Right kidney (tissue), 1 donor: ENCODE measurements around the gene ZBTB7B.

Experiments used
- DNase-seq: peaks from one replicate; pipeline ENCODE4 v3.0.0-alpha.2; 2016

Gene ZBTB7B

DNA sequence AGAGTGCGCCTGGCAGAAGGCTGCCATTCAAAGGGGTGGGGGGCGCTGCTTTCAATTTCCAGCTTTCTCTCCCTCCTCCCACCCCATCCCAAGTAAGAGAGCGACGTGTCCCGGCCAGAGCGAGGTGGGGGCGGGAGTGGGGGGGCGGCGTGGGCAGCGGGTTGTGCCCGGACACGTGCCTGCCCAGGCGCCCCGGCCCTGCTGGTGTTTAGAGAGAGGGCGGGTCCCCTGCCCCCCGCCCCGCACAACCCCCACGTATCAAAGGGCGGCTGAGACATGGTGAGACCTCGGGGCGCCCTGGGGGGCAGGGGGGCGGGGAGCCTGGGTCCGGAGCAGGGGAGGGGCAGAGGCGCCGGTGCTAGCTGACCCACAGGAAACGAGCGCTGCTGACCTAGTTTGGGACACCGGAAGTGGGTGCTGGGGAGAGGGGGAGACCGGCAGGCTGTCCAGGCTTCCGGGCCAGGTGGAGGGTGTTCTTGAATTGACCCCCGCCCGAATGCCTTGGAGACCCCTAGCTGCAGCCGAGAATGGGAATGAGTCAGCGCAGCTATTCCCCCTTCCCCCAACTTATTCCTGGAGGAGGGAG, 1.3 kb downstream of the ZBTB7B start:
- peak; percentile 40 for DNase-seq

DNA sequence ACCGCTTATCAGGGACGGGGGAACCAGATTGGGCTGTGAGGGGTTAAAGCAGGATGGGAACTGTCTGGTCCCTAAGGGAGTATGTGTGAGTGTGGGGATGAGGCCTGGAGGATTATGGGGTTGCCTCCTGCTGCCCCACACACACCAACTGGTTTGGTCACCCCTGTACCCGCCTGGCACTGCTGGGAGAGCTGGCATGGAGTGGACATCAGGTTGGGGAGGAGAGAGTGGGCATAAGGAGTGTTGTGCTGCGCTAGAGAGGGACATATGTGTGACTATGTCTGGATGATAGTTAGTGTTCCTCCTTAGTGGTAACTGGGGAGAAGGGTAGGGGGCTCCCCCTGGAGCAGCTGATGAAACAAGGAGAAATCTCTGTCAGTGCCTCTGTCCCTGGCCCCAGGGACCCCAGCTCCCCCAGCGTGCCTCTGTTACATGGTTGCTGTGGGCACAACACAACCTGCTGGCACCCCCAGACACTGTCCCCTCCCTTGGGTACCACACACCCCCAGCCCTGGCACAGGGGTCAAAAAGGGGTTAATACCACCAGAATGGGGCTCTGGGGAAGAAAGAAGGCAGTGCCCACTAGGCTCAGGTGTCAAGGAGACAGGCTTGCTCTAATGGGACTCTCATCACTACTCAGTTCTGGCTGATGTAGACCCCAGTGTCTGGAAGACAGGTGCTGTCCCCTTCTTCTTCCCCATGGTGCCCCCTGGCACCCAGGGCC, 1.9 kb downstream of the ZBTB7B start:
- no peak for DNase-seq

DNA sequence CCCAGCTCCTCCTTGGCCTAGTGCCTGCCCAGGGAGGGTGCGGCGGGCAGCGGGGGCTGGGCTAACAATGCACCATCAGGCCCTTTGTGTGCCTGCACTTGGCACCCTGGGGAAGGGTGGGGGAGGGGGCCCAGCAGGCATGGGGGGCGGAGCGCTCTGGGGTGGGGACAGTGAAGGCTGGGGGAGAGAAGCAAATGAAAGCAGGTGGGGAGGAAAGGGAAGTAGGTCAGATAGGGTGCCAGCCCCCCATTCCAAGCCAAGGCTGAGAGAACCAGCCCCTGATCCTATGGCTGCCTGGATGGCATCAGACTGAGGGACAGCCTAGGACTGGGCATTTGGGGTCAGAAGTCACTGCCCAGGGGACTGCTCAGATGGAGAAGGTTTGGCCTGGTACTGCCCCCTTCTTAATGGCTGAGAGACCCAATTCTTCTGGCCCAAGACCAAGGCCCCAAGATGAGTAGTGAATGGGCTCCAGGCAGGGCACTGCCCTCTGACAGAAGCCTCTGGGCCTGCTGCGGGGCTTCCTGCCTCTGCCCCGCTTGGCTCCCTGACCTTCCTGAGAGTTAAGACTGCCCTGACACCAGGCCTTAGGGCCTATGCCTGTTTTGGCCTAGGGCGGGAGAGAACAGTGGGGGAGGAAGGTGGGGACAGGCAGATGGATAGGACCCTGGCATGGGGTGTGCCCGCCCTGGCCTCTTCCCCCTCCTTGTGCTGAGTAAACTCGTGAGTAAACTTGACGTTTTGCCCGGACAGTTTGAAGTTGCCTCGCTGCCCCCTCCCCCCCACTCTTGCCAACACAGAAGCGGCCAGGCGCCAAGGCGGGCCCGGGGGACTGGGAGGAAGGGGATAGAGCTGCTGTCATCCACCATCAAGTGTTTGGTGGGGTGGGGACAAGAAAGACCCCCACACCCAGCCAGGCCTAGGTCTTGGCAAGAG, 2.7 kb downstream of the ZBTB7B start:
- DNase-seq: no peak

DNA sequence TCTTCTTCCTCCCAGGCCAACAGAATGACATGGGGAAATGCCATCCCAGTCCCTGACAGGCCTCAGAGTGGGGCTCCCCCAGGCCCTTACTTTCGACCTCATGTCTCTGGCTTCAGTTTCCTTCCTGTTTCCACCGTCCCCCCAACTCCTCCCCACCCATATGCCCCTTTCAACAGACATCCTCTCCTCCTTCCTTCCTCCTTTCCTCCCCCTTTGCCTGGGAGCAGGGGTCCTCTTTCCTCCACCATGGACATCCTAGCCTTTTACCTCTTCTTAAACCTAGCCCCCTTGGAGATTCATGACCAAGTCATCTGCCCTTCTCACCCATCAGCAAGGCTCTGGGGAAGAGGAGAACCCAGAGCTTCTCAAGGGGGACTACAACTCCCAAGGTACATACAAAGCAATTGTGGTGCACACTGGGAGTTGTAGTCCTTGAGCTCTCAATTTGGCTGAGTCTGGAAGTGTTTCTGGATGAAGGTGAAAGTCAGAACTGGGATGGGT, 4.0 kb downstream of the ZBTB7B start:
- no peak for DNase-seq

GRCh38 chr1:155007251-155007828, 4.7 kb downstream of the ZBTB7B start:
- DNase-seq: no peak

GRCh38 chr1:155008015-155008941, 5.7 kb downstream of the ZBTB7B start:
- DNase-seq: no peak

GRCh38 chr1:155009221-155009711, 6.7 kb downstream of the ZBTB7B start:
- no peak for DNase-seq

DNA sequence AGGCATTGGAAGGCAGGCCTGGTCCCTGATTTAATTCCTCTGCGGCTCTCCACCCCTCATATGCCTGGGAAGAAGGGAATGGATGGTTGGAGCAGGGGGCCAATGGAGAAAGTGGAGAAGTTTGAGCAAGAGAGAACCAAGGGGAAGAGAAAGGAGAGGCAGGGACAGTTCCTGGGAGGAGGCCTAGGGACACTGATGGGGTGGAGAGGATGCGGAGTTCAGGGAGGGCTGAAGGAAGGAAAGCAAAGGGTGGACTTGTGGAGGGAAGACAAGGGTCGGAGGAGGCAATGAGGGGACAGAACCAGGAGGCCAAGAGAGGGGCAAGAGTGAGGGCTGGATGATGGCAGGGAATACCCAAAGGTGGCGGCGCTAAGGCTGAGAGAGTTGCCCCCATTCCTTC, 7.1 kb downstream of the ZBTB7B start:
- no peak for DNase-seq

DNA sequence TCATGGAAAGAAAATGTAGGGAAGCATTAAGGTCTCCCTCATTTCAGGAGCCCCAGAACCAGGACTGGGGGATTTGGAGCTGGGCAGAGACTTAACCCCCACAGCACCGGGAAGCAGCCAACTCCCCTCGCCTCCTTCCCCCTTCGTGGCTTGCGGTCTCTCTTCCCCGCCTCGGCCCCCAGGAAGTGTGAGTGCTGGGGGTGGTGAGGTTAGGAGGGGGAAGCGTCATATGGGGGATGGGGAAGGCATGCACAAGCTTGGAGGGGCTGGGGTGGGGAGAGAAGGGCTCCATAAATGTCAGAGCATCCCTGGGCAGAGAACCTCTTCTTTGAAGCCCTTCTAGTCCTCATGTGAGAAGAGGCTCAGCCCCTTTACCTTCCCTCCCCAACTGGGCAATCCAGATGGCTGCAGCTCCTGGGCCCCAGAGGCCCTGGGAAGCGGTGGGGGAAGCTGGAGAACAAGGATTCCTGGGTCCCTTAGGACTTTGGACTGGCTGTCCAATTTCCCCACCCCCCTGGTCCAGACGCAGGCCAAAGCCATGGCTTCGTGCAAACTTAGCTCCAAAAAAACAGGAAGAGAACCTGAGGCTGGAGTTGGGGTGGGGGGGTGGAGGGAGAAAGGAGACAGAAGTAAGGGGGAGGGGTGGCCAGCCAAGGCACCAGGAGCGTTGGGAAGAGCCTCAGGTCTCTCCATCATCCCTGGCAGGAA, 7.8 kb downstream of the ZBTB7B start:
- no peak for DNase-seq

DNA sequence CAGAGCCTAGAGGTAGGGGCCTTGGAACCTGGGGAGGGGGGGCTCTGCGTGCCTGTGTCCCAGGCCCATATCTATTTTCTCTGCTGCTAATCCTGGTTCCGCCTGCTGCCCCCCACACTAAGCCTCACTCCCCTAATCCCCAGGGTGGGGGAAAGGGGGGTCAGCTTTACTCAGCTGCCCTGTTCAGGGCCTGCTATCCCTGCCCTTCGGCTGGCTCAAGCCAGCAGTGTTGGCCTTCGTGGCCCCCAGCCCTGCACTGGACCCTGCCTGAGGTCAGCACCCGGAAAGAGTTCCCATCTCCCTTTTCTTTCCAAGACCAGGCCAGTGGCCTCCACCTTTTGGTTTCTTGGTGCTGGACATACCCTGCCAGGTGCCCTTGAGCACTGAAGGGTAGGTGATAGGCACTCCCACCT, 8.4 kb downstream of the ZBTB7B start:
- DNase-seq: no peak

DNA sequence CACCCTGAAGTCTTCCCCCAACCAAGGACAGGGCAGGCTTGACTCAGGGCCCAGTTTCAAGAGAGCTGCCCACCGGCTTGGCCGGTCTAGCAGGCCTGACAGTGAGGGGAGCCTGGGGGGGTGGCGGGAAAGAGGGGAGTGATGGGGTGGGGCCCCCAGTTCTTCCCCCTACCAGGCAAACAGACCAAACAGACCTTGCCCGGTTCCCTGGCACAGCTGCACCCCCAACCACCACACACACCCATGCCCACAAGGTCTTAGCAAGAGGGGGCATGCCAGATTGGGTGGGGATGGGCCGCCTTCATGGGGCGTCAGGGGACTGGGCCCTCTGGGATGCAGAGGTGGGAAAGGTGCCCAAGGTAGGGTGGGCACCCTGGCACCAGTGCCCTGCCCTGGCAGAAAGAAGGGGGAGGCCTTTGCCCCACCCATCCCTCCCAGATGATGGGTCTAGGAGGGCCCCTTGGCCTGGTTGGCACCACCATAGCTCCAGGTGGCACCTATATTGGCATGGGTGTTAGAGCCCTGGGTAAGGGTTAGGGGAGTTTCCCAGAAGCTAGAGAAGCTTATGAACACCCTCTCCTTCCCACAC, 8.9 kb downstream of the ZBTB7B start:
- DNase-seq: no peak

DNA sequence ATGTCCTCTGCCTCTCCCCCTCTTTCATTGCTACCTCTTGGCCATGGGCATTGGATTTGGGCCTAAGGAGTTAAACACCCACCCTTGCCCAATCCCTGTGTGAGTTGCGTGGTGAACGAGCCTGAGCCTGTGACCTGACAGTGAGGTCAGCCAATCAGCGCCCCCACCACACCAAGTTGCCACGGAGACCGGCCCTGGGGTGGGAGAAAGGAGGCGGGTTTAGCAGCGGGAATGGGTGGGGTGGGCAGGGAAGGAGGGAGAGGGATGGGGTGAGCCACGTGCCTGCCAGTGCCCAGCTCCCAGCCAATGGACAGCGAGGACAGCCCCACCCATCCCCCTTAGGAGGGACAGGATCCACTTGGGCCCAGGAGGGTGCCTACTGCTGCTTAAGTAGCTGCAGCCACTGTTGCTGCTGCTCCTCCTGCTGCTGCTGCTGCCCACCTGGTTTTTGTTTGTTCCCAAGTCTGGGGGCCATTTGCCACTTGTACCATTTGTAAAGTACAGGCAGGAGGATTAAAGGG, 9.5 kb downstream of the ZBTB7B start:
- DNase-seq: no peak

DNA sequence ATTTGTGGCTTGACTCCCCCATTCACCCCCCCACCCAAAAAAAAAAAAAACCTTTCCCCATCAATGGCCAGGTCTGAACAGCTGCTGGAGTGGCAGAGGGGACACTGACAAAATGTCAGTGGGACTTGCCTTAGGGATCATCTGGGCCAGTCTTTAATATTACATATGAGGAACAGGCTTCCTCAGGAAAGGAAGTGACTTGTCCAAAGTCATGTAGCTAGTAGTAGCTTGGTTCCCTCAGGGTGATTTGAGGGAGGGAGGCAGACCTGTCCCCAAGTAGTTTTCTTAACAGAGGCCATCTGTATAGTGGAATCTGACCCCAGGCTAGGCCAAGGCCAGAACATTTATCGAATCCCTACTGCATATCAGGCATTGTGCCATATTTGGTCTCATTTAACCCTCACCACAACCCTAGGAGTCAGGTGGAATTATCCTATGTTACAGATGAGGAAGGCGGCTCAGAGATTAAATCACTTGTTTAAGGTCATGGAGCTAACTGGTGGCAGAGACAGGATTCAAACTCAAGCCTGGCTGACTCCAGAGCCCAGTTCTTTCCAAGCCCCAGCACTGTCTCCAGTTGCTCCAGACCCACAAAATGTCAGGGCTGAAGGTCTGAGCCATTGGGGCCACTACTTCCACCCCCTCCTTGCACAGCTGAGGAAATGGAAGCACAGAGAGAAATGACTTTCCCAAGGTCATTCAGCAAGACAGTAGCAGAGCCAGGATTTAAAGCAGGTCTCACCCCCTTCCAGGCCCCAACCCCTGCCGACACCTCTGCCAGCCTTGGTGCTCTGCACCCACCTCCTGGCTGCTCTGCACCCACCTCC, 10.4 kb downstream of the ZBTB7B start:
- DNase-seq: no peak

DNA sequence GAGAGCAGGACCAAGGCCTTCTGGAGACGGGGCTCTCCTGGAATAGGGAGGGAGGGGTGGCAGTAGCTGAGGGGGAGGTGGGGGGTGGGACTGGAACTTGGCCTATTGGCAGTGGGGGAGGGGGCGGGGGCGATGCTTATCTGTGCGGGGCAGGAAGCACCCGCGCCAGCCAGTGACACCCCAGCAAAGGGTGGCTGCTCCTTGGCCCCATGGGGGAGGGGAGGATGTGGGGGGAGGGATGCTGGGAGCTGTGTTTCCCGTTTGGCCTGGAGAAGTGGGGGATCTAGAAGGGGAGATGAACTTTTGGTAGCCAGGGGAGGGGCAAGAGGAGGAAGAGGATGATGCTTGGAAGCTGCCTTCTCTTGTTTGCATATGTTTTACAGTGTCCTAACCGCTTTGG, 11.0 kb downstream of the ZBTB7B start:
- no peak for DNase-seq

- DNase-seq: no peak
Measured at GRCh38 chr1:155014709-155015508, 12.3 kb downstream of the ZBTB7B start.

DNA sequence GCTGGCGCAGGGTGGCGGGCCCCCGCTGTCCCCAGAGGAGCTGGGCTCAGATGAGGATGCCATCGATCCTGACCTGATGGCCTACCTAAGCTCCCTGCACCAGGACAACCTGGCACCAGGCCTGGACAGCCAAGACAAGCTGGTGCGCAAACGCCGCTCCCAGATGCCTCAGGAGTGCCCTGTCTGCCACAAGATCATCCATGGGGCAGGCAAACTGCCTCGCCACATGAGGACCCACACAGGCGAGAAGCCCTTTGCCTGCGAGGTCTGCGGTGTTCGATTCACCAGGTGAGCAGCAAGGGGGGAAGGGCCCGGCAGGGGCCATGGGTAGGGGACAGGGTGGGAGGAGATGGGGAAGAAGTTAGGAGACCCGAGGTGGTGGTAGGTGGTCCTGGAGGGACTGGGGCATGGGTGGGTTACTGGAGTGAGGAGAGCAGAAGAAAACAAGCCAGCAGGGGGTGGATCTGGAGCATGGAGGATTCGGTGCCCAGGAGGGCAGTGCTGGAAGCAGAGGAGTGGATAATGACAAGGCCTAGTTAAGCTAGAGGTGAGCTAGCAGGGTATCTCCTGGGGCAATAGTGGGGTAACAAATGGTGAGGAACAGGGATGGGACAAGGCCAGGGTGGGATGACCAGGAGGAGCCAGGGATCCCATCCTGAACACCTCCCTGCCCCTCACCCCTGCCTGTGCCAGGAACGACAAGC, 13.1 kb downstream of the ZBTB7B start:
- DNase-seq: no peak

DNA sequence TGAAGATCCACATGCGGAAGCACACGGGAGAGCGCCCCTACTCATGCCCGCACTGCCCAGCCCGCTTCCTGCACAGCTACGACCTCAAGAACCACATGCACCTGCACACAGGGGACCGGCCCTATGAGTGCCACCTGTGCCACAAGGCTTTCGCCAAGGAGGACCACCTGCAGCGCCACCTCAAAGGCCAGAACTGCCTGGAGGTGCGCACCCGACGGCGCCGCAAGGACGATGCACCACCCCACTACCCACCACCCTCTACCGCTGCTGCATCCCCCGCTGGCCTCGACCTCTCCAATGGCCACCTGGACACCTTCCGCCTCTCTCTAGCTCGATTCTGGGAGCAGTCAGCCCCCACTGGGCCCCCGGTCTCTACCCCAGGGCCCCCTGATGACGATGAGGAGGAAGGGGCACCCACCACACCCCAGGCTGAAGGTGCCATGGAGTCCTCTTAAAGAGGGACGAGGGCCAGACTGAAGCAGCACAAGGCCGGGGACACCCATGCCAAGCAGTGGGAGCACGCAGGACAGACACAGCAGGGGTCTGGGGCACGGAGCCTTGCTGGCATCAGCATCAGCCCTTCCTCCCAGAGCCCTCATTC, 13.7 kb downstream of the ZBTB7B start:
- DNase-seq: no peak
